Measurements from ENCODE around the gene OSBPL5. TPM values are rescaled to one million over a fixed set of nuclear protein-coding genes. Genes with fewer than 3 reads are reported as not detected.

Gene OSBPL5
- polyA plus RNA-seq, 2 of the 4 experiments (the other 2 are of a cell fraction): 1.6 to 4.6 TPM

DNA sequence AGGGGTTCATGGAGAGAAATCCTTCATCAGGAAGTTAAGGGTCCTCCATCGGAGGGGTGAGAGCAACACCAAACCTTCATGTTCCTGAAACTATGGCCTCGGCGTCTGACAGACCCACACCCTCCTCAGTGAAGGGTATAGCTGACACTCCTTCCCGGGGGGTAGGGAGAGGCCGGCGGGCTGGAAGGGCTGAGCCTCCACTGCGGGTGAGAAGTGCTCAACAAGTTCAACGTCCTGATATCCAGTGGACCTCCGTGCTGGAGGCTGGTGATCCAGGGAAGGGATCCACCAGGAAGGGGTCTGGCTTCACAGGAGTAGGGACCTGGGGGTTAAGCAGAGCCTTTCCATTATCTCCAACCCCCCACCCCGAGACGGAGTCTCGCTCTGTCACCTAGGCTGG lies 120.2 kb downstream of the OSBPL5 start:
- H3K4me2 ChIP-seq: no peak overlapping the region
- no peak overlapping the region for H3K4me3 ChIP-seq
- FAIRE-seq: no peak
- H3K4me1 ChIP-seq: peaks cover 14% of the 10 kb centered on the region
- no peak overlapping the region for H3K27ac ChIP-seq
- CTCF ChIA-PET: interaction anchor here (1.2 to 11.1 kb wide), 4 partner anchors 8 to 53 kb away, joined by 3 to 116 read pairs (median 60); partner anchors contain the start of gene NAP1L4
- no peak for TF ChIP-seq MAZ (IDR thresholded peaks at IDR 0.05; ENCODE audit: borderline replicate concordance, low read depth, low read length)
- no peak for TF ChIP-seq CBX2 (IDR thresholded peaks at IDR 0.05; ENCODE audit: borderline replicate concordance, low read depth)
- TF ChIP-seq TP53 (CRISPR knock-in tag; IDR thresholded peaks at IDR 0.05): no peak
- no peak for TF ChIP-seq HOXA7 (CRISPR knock-in tag; IDR thresholded peaks at IDR 0.05)
- no peak for TF ChIP-seq CEBPB (IDR thresholded peaks at IDR 0.05)
- TF ChIP-seq NR3C1 (IDR thresholded peaks at IDR 0.05): no peak
- TF ChIP-seq FOXS1 (CRISPR knock-in tag; IDR thresholded peaks at IDR 0.05): no peak
- TF ChIP-seq FOSB (CRISPR knock-in tag; IDR thresholded peaks at IDR 0.05): no peak
- no peak for TF ChIP-seq HEYL (CRISPR knock-in tag; IDR thresholded peaks at IDR 0.05)
- TF ChIP-seq, protein P1, sequence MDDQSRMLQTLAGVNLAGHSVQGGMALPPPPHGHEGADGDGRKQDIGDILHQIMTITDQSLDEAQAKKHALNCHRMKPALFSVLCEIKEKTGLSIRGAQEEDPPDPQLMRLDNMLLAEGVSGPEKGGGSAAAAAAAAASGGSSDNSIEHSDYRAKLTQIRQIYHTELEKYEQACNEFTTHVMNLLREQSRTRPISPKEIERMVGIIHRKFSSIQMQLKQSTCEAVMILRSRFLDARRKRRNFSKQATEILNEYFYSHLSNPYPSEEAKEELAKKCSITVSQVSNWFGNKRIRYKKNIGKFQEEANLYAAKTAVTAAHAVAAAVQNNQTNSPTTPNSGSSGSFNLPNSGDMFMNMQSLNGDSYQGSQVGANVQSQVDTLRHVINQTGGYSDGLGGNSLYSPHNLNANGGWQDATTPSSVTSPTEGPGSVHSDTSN (IDR thresholded peaks at IDR 0.05): no peak
- TF ChIP-seq SREBF2 (IDR thresholded peaks at IDR 0.05): no peak
- no peak for TF ChIP-seq RFX5 (IDR thresholded peaks at IDR 0.05)
- TF ChIP-seq, protein P2, sequence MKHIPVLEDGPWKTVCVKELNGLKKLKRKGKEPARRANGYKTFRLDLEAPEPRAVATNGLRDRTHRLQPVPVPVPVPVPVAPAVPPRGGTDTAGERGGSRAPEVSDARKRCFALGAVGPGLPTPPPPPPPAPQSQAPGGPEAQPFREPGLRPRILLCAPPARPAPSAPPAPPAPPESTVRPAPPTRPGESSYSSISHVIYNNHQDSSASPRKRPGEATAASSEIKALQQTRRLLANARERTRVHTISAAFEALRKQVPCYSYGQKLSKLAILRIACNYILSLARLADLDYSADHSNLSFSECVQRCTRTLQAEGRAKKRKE (CRISPR knock-in tag; IDR thresholded peaks at IDR 0.05; ENCODE audit: low read depth): no peak
- TF ChIP-seq, protein P3, sequence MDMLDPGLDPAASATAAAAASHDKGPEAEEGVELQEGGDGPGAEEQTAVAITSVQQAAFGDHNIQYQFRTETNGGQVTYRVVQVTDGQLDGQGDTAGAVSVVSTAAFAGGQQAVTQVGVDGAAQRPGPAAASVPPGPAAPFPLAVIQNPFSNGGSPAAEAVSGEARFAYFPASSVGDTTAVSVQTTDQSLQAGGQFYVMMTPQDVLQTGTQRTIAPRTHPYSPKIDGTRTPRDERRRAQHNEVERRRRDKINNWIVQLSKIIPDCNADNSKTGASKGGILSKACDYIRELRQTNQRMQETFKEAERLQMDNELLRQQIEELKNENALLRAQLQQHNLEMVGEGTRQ (IDR thresholded peaks at IDR 0.05): no peak
- TF ChIP-seq HOXB5 (CRISPR knock-in tag; IDR thresholded peaks at IDR 0.05): no peak
- no peak for TF ChIP-seq PHF8 (IDR thresholded peaks at IDR 0.05; ENCODE audit: borderline replicate concordance, low read depth)
- TF ChIP-seq HDAC2 (IDR thresholded peaks at IDR 0.05): no peak
- no peak for TF ChIP-seq EHF (CRISPR knock-in tag; IDR thresholded peaks at IDR 0.05)
- H3K9me3 ChIP-seq: no peaks in the 10 kb centered on the region
- WGBS (ENCODE audit: missing lambda C conversion rate): 95% methylated on average over 12 of the region's 12 CpGs
- ATAC-seq: no peak
- POLR2A ChIA-PET: no interaction called here
- DNase-seq (ENCODE audit: low read depth in 1 of 2, low spot score in 1 of 2): no peak

DNA sequence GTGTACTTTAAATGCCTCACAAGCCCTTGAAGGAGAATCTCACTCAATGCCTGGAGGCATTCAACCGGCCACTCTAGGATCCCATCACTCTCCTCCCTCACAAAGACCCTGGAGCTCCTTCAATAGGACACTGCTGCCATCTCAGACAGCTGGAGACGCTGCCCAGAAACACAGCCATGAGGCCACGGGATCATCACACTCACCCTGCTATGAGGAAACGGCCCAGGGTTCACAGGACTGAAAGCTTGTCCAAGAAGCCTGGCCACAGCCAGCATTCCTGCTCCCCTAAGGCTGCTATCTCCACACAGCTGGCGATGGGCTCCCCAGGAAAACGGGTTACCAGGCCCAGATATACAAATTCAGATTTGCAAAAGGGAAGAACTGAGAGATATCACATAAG lies 121.1 kb downstream of the OSBPL5 start:
- POLR2A ChIA-PET: no interaction called here
- peaks cover 6% of the 10 kb centered on the region for H3K4me1 ChIP-seq
- DNase-seq (ENCODE audit: low read depth in 1 of 2, low spot score in 1 of 2): no peak
- H3K27ac ChIP-seq: no peak overlapping the region
- H3K9me3 ChIP-seq: no peaks in the 10 kb centered on the region
- FAIRE-seq: no peak
- ATAC-seq: no peak
- WGBS (ENCODE audit: missing lambda C conversion rate): 88% methylated on average over 6 of the region's 6 CpGs
- H3K4me2 ChIP-seq: no peak overlapping the region
- TF ChIP-seq, protein P4, sequence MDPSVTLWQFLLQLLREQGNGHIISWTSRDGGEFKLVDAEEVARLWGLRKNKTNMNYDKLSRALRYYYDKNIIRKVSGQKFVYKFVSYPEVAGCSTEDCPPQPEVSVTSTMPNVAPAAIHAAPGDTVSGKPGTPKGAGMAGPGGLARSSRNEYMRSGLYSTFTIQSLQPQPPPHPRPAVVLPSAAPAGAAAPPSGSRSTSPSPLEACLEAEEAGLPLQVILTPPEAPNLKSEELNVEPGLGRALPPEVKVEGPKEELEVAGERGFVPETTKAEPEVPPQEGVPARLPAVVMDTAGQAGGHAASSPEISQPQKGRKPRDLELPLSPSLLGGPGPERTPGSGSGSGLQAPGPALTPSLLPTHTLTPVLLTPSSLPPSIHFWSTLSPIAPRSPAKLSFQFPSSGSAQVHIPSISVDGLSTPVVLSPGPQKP (IDR thresholded peaks at IDR 0.05; ENCODE audit: low read depth, low read length): no peak
- TF ChIP-seq, protein P5, sequence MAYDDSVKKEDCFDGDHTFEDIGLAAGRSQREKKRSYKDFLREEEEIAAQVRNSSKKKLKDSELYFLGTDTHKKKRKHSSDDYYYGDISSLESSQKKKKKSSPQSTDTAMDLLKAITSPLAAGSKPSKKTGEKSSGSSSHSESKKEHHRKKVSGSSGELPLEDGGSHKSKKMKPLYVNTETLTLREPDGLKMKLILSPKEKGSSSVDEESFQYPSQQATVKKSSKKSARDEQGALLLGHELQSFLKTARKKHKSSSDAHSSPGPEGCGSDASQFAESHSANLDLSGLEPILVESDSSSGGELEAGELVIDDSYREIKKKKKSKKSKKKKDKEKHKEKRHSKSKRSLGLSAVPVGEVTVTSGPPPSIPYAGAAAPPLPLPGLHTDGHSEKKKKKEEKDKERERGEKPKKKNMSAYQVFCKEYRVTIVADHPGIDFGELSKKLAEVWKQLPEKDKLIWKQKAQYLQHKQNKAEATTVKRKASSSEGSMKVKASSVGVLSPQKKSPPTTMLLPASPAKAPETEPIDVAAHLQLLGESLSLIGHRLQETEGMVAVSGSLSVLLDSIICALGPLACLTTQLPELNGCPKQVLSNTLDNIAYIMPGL (CRISPR knock-in tag; IDR thresholded peaks at IDR 0.05; ENCODE audit: borderline replicate concordance): no peak
- no peak for TF ChIP-seq PHF8 (IDR thresholded peaks at IDR 0.05; ENCODE audit: borderline replicate concordance, low read depth)
- TF ChIP-seq RARB (CRISPR knock-in tag; IDR thresholded peaks at IDR 0.05): no peak
- TF ChIP-seq ZNF302 (CRISPR knock-in tag; IDR thresholded peaks at IDR 0.05): no peak
- TF ChIP-seq HEYL (CRISPR knock-in tag; IDR thresholded peaks at IDR 0.05): no peak
- no peak for TF ChIP-seq RFX5 (IDR thresholded peaks at IDR 0.05)
- TF ChIP-seq JUN (IDR thresholded peaks at IDR 0.05): no peak
- no peak for TF ChIP-seq SMC3 (IDR thresholded peaks at IDR 0.05)
- TF ChIP-seq RCOR1 (IDR thresholded peaks at IDR 0.05; ENCODE audit: low read depth, low read length): no peak
- TF ChIP-seq, protein P6, sequence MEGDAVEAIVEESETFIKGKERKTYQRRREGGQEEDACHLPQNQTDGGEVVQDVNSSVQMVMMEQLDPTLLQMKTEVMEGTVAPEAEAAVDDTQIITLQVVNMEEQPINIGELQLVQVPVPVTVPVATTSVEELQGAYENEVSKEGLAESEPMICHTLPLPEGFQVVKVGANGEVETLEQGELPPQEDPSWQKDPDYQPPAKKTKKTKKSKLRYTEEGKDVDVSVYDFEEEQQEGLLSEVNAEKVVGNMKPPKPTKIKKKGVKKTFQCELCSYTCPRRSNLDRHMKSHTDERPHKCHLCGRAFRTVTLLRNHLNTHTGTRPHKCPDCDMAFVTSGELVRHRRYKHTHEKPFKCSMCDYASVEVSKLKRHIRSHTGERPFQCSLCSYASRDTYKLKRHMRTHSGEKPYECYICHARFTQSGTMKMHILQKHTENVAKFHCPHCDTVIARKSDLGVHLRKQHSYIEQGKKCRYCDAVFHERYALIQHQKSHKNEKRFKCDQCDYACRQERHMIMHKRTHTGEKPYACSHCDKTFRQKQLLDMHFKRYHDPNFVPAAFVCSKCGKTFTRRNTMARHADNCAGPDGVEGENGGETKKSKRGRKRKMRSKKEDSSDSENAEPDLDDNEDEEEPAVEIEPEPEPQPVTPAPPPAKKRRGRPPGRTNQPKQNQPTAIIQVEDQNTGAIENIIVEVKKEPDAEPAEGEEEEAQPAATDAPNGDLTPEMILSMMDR (IDR thresholded peaks at IDR 0.05): no peak
- no peak for TF ChIP-seq TFCP2L1 (CRISPR knock-in tag; IDR thresholded peaks at IDR 0.05)
- TF ChIP-seq ZSCAN20 (CRISPR knock-in tag; IDR thresholded peaks at IDR 0.05): no peak
- no peak for TF ChIP-seq KDM1A (IDR thresholded peaks at IDR 0.05; ENCODE audit: low read depth)
- TF ChIP-seq JUNB (IDR thresholded peaks at IDR 0.05): no peak
- no peak for TF ChIP-seq ZC3H11A (IDR thresholded peaks at IDR 0.05)
- TF ChIP-seq CEBPB (IDR thresholded peaks at IDR 0.05): no peak
- TF ChIP-seq CHD2 (IDR thresholded peaks at IDR 0.05; ENCODE audit: low read length, partially characterized antibody): no peak
- TF ChIP-seq MAFK (IDR thresholded peaks at IDR 0.05; ENCODE audit: partially characterized antibody): no peak
- no peak overlapping the region for H3K4me3 ChIP-seq
- CTCF ChIA-PET: interaction anchor here (1.2 to 1.8 kb wide), 4 partner anchors 30 to 48 kb away, joined by 3 to 9 read pairs (median 4); no protein-coding TSS in a partner anchor
